OCI-LY3 (cell line): ENCODE measurements around the gene CACNA1I.

ENCODE experiments used
- CTCF ChIP-seq: fragments of 200-600, 300-600 bp; sonication (generic); IDR thresholded peaks from 2 replicates; pipeline ENCODE4 v1.5.1; 2014; ENCODE audit warnings: antibody characterized with exemption, low read length, low read depth
- EZH2phosphoT487 ChIP-seq: fragments of 200-600 bp; shearing (Covaris generic); IDR thresholded peaks from 2 replicates; pipeline ENCODE4 v1.6.1; 2018; ENCODE audit warnings: antibody characterized with exemption, mixed run types, low read depth

- no peak for TF ChIP-seq CTCF
- TF ChIP-seq EZH2phosphoT487, result no peak
Observed at GRCh38 chr22:39634530-39635405, 64.2 kb downstream of the CACNA1I start.
